ENCODE results near the gene DAP3. TPM values are rescaled to one million over a fixed set of nuclear protein-coding genes. Genes with fewer than 3 reads are reported as not detected.

DAP3 gene
- polyA plus RNA-seq, 1 of the 3 experiments (the other 2 are of a cell fraction) = 115 TPM

GRCh38 chr1:155688324-155689080, 389 bp upstream of the DAP3 start, which contains the start of gene YY1AP1 (continued):
- peak in 1 of 2 experiments; percentile 74; a peak in 2 of 4 replicates for TF ChIP-seq EP300 (IDR thresholded peaks at IDR 0.05; ENCODE audit: borderline replicate concordance in 1 of 2, low read depth in 1 of 2, low read length in 1 of 2)
- no peak for TF ChIP-seq EZH2phosphoT487 (IDR thresholded peaks at IDR 0.05; ENCODE audit: borderline replicate concordance, low read depth)
- TF ChIP-seq GABPA (IDR thresholded peaks at IDR 0.05; ENCODE audit: low read depth) = peak; percentile 55

- Histone ChIP-seq H2AFZ (ENCODE audit: low read depth) (no peak overlapping the region), H3K4me1 (ENCODE audit: control insufficient read depth in 1 of 2, insufficient read depth in 2 of 2, low read depth in 1 of 2, low read length in 1 of 2) (peaks cover 0 to 7% of the 10 kb centered on the region in 2 experiments; a peak in 1 of 4 replicates), H3K9me3 (no peaks in the 10 kb centered on the region; the same call in 1 of the 2 replicates), H3K27ac (ENCODE audit: low read depth in 2 of 2, low read length in 1 of 2) (no peak overlapping the region), H3K4me2 (no peak overlapping the region), H3K79me2 (ENCODE audit: insufficient read depth) (peaks cover 90% of the 10 kb centered on the region), H3F3A (replicated peaks; ENCODE audit: insufficient read depth) (peaks cover 4% of the 10 kb centered on the region), H3K27me3 (ENCODE audit: insufficient read depth) (no peaks in the 10 kb centered on the region), H3K9me2 (no peaks in the 10 kb centered on the region), H3K9ac (no peak overlapping the region), H4K20me1 (ENCODE audit: insufficient read depth) (no peaks in the 10 kb centered on the region), H3K36me3 (replicated peaks in 1 of 2; ENCODE audit: control insufficient read depth in 1 of 2, insufficient read depth in 2 of 2, low read length in 1 of 2) (peaks cover 37 to 58% of the 10 kb centered on the region in 2 experiments), H3K4me3 (ENCODE audit: low read depth in 2 of 2, low read length in 1 of 2) (no peak overlapping the region)
- ChIA-PET POLR2A (no interaction called here), CTCF (interaction anchor here (1.0 kb wide), 1 partner anchor 38 kb away, joined by 3 read pairs; no protein-coding TSS in a partner anchor)
- TF ChIP-seq REST (IDR thresholded peaks at IDR 0.05; ENCODE audit: low read depth, low read length) (no peak), RFX5 (IDR thresholded peaks at IDR 0.05; ENCODE audit: low read length) (no peak), MEF2A (IDR thresholded peaks at IDR 0.05; ENCODE audit: borderline replicate concordance, low read depth) (no peak), FOXM1 (IDR thresholded peaks at IDR 0.05; ENCODE audit: low read depth) (no peak), RXRA (IDR thresholded peaks at IDR 0.05; ENCODE audit: borderline replicate concordance, low read depth) (no peak), EZH2phosphoT487 (IDR thresholded peaks at IDR 0.05; ENCODE audit: borderline replicate concordance, low read depth) (no peak), NRF1 (IDR thresholded peaks at IDR 0.05; ENCODE audit: low read depth, low read length) (no peak), TAF1 (IDR thresholded peaks at IDR 0.05; ENCODE audit: borderline replicate concordance, low read depth, low read length) (no peak), GABPA (IDR thresholded peaks at IDR 0.05; ENCODE audit: low read depth) (no peak), CTCF (IDR thresholded peaks at IDR 0.05) (no peak), POLR2AphosphoS5 (IDR thresholded peaks at IDR 0.05; ENCODE audit: low read depth, low read length) (no peak), ELF1 (IDR thresholded peaks at IDR 0.05) (no peak), CHD2 (IDR thresholded peaks at IDR 0.05; ENCODE audit: low read length, partially characterized antibody) (no peak), JUND (IDR thresholded peaks at IDR 0.05) (no peak), SIN3A (IDR thresholded peaks at IDR 0.05; ENCODE audit: borderline replicate concordance, low read depth, low read length) (no peak), RCOR1 (IDR thresholded peaks at IDR 0.05; ENCODE audit: low read length) (no peak), FOXJ3 (CRISPR knock-in tag; IDR thresholded peaks at IDR 0.05) (no peak), USF2 (IDR thresholded peaks at IDR 0.05; ENCODE audit: borderline replicate concordance, low read depth, low read length) (no peak)
- TF ChIP-seq, protein P1, sequence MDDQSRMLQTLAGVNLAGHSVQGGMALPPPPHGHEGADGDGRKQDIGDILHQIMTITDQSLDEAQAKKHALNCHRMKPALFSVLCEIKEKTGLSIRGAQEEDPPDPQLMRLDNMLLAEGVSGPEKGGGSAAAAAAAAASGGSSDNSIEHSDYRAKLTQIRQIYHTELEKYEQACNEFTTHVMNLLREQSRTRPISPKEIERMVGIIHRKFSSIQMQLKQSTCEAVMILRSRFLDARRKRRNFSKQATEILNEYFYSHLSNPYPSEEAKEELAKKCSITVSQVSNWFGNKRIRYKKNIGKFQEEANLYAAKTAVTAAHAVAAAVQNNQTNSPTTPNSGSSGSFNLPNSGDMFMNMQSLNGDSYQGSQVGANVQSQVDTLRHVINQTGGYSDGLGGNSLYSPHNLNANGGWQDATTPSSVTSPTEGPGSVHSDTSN (IDR thresholded peaks at IDR 0.05) = no peak
- TF ChIP-seq, protein P2, sequence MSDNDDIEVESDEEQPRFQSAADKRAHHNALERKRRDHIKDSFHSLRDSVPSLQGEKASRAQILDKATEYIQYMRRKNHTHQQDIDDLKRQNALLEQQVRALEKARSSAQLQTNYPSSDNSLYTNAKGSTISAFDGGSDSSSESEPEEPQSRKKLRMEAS (IDR thresholded peaks at IDR 0.05; ENCODE audit: low read depth) = no peak
- WGBS (ENCODE audit: low lambda C conversion rate) = 98% methylated on average over 8 of the region's 8 CpGs
- no peak for DNase-seq
Observed at GRCh38 chr1:155691992-155692528, 3.2 kb downstream of the DAP3 start.
